IMR-90 (cell line): ENCODE measurements around the gene TMEM50B.

Experiments used
- BHLHE40 ChIP-seq: fragments of 150-350 bp; IDR thresholded peaks from 2 replicates; pipeline ENCODE4 v1.6.1; 2016; ENCODE audit warnings: mild to moderate bottlenecking, low read depth, low read length
- CEBPB ChIP-seq: IDR thresholded peaks from 2 replicates; pipeline ENCODE4 v1.6.1; 2012; ENCODE audit warnings: low read depth, low read length, improper control_type of control experiment
- CTCF ChIP-seq: conservative IDR thresholded peaks from 2 replicates; pipeline ENCODE4 v1.5.1; 2012; ENCODE audit warnings: mild to moderate bottlenecking, low read depth, low read length, improper control_type of control experiment
- MAFK ChIP-seq: IDR thresholded peaks from 2 replicates; pipeline ENCODE4 v1.6.1; 2012; ENCODE audit warnings: low read depth, low read length, improper control_type of control experiment
- MXI1 ChIP-seq: IDR thresholded peaks from 2 replicates; pipeline ENCODE4 v1.6.1; 2012; ENCODE audit warnings: low read depth, mild to moderate bottlenecking, low read length, moderate library complexity, borderline replicate concordance
- POLR2A ChIP-seq: IDR thresholded peaks from 2 replicates; pipeline ENCODE4 v1.6.1; 2012; ENCODE audit warnings: mild to moderate bottlenecking, low read depth, low read length
- RAD21 ChIP-seq: IDR thresholded peaks from 2 replicates; pipeline ENCODE4 v1.6.1; 2012; ENCODE audit warnings: low read length, improper control_type of control experiment
- RCOR1 ChIP-seq: IDR thresholded peaks from 2 replicates; pipeline ENCODE4 v1.6.1; 2012; ENCODE audit warnings: mild to moderate bottlenecking, low read length, improper control_type of control experiment; ENCODE audit not compliant: insufficient replicate concordance
- RFX5 ChIP-seq: IDR thresholded peaks from 2 replicates; pipeline ENCODE4 v1.8.0; 2012; ENCODE audit warnings: low read depth, mild to moderate bottlenecking, low read length, moderate library complexity

- TF ChIP-seq RAD21 (no peak), POLR2A (no peak), CTCF (no peak), CEBPB (no peak), RCOR1 (no peak), MAFK (no peak), MXI1 (no peak), BHLHE40 (no peak), RFX5 (no peak)
Observed at GRCh38 chr21:33495743-33496142, 16.0 kb upstream of the TMEM50B start.
